Stimulated activated naive CD8-positive, alpha-beta T cell treated with anti-CD3 and anti-CD28 coated beads, Interleukin-15, Interleukin-2, amounts not matched to agents 100 U/mL and 50 U/mL, for 24 hours (primary cell): ENCODE data around the gene CHAF1A.

Source experiments
- ATAC-seq: fragments of 150-1000 bp; cut with Tn5 transposase; one replicate; pipeline ENCODE4 v1.10.0; 2021
- DNase-seq: peaks from one replicate; pipeline ENCODE4 v3.0.0; 2021

Gene CHAF1A

GRCh38 chr19:4442819-4443146, 40.3 kb downstream of the CHAF1A start:
- DNase-seq: no peak
- ATAC-seq: no peak

- no peak for DNase-seq
Measured at GRCh38 chr19:4443188-4443587, 40.7 kb downstream of the CHAF1A start.

GRCh38 chr19:4443966-4444764, 41.7 kb downstream of the CHAF1A start:
- ATAC-seq (no peak), DNase-seq (no peak)

More at GRCh38 chr19:4443188-4443587, 40.7 kb downstream of the CHAF1A start:
- ATAC-seq: no peak

GRCh38 chr19:4444765-4445741, 42.6 kb downstream of the CHAF1A start:
- ATAC-seq (no peak), DNase-seq (no peak)

- no peak for DNase-seq
- ATAC-seq: no peak
Measured at GRCh38 chr19:4445963-4446703, 43.7 kb downstream of the CHAF1A start.

- DNase-seq (no peak), ATAC-seq (peak; percentile 10)
Measured at GRCh38 chr19:4446704-4447200, 44.3 kb downstream of the CHAF1A start.

GRCh38 chr19:4447327-4448146, 45.1 kb downstream of the CHAF1A start:
- no peak for DNase-seq
- no peak for ATAC-seq

GRCh38 chr19:4448147-4448985, 45.9 kb downstream of the CHAF1A start:
- DNase-seq (no peak), ATAC-seq (no peak)

GRCh38 chr19:4449022-4449638, 46.7 kb downstream of the CHAF1A start:
- no peak for DNase-seq
- ATAC-seq: no peak

- ATAC-seq (no peak), DNase-seq (no peak)
Measured at GRCh38 chr19:4449639-4450028, 47.2 kb downstream of the CHAF1A start.

GRCh38 chr19:4452230-4452990, 50.0 kb downstream of the CHAF1A start:
- no peak for DNase-seq
- no peak for ATAC-seq

GRCh38 chr19:4453232-4454179, 51.1 kb downstream of the CHAF1A start:
- DNase-seq (no peak), ATAC-seq (no peak)

- no peak for ATAC-seq
- no peak for DNase-seq
Measured at GRCh38 chr19:4454747-4455718, 52.6 kb downstream of the CHAF1A start.

- DNase-seq (no peak), ATAC-seq (no peak)
Measured at GRCh38 chr19:4455719-4456475, 53.5 kb downstream of the CHAF1A start.

GRCh38 chr19:4456476-4456842, 54.0 kb downstream of the CHAF1A start:
- ATAC-seq: no peak
- no peak for DNase-seq
